HG02870 (cell line): Measurements from ENCODE around the gene PTPRN2.

Experiments used
- ATAC-seq: cut with Tn5 transposase; IDR thresholded peaks from one replicate; pipeline ENCODE4 v1.9.1; 2021; ENCODE audit warnings: mild to moderate bottlenecking, moderate library complexity; ENCODE audit not compliant: unreplicated experiment

Gene PTPRN2

DNA sequence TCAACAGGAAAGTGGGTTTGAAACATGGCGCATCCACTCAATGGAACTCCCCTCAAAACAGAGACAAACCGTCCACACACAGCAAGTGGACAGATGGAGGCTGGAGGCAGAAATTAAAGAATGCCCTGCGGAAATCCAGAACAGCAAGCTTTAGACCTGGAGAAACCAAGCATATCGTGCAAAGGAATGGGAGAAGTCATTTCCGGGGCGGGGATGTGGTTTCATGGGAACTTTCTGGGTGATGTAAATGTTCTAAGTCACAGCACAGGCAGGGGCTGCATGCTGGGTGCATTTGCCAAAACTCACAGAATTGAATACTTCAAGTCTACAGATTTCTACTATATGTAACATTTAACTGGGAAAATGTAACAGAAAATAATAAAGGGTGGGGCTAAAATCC is 213.0 kb downstream of the PTPRN2 start:
- ATAC-seq: no peak

DNA sequence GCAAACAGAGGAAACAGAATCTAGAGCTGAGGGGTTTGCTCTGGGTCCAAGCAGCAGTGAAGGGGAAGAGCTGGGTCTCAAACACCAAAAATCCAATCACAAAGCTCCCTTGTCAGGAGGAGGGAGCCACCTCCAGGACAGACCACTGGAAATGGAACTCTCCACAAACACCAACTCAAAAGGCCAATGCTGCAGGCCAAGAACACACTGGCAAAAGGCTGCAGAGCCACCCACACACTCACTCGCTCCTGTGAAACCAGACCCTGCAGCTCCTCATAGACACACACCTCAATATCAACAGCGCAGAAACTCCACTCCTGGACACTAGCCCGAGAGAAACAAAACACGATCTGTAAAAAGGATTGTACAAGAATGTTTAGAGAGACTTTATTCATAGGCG is 213.5 kb downstream of the PTPRN2 start:
- no peak for ATAC-seq

- ATAC-seq: no peak
Measured at GRCh38 chr7:158373476-158374133, 214.0 kb downstream of the PTPRN2 start.

DNA sequence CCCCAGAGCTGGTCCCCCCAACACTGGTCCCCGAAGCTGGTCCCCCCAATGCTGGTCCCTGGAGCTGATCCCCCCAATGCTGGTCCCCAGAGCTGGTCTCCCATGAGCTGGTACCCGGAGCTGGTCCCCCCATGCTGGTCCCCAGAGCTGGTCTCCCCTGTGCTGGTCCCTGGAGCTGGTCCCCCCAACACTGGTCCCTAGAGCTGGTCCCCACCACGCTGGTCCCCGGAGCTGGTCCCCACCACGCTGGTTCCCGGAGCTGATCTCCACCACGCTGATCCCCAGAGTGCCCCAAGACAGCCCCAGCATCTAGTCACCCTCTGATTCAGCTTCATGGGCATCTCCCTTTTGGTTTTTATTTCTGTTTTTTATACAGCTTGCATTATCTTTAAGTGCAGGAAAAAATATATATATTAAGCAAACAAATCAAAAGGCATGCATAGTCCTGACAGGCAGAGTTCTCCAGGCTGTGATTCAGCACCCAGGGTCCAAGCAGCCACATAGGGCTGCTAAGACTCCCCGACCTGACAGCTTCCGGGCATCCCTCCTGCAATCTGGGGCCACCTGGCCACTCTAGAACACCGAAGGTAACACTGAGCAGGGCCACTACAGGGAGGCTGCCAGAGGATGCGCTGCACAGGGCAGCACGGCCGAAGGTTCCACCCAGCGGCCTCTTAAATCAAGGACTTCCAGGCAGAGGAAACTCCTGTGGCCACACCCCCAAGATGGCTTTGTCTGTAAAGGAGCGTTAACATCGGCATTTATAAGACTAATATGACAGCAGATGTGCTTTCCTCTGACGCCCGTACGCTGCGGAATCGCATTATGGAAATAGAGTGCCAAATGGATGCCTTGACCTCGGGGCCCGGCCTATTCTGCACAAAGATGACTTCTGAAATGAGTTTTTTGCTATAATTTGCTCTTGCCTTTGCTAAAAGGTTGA is 215.0 kb downstream of the PTPRN2 start:
- ATAC-seq: no peak

DNA sequence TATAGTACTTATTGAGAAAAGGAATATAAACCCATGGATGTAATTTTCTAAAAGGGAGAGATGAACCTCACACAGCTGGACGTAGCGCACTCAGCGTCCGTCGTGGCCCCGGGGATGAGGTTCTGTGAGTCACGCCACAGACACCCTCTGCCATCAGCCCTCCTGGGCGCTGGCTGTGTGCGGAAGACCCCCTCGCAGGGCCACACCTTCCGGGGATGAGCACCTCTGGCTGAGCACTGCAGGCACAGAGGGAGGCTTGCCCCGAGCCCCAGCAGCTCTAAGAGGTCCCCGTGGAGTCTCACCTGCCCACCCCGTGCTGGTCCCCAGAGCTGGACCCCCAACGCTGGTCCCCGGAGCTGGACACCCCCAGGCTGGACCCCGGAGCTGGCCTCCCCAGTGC is 215.8 kb downstream of the PTPRN2 start:
- no peak for ATAC-seq

DNA sequence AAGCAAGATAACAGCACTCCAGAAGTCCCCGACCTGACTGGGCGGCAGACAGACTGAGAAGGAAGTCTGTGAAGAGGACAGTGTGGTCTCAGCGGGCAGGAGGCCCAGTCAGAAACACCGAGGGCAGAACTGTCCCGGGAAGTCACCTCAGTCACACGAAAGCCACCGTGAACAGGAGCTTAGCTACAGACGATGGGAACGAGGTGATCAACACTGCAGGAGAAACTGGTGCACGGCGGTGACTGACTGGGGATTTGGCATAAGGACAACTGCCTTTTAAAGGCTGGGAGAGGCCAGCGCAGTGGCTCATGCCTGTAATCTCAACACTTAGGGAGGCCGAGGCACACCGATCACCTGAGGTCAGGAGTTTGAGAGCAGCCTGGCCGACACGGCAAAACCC is 217.8 kb downstream of the PTPRN2 start:
- no peak for ATAC-seq

DNA sequence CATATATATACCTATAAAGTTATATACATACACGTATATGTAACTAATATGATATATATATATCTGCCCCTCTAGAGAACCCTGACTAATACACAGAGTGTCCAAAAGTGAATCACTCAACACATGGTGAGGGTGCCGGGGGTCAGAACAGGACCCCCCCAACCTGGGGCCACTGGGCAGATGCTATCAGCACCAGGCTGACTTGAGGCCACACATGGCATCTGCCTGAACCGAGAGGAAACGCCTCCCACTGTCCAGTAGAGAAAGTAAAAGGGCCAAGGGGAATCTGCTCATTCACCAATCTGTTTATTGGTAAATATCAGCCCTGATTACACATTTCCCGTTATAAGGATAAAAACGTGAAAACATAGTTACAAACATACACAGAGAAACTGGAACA is 218.3 kb downstream of the PTPRN2 start:
- ATAC-seq: no peak

GRCh38 chr7:158368449-158368848 is 219.2 kb downstream of the PTPRN2 start:
- no peak for ATAC-seq

- no peak for ATAC-seq
Measured at GRCh38 chr7:158367634-158367982, 220.0 kb downstream of the PTPRN2 start.

GRCh38 chr7:158366916-158367633 is 220.5 kb downstream of the PTPRN2 start:
- no peak for ATAC-seq

DNA sequence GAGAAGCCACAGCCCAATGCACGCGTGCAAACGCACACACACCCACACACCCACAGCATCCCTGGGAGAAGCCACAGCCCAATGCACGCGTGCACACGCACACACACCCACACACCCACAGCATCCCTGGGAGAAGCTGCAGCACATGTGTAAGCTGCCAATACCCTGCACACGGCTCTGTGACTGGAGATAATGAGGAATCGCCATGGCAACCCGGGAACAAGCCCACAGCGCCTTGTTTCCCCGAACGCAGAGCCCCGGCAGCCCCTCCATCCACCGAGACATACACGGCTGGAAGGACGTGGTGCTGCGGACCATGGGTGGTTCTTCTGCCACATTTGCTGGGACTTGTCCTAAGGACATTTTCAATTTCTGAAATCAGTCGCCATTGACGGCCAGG is 221.3 kb downstream of the PTPRN2 start:
- ATAC-seq: no peak

GRCh38 chr7:158365267-158365666 is 222.4 kb downstream of the PTPRN2 start:
- no peak for ATAC-seq

DNA sequence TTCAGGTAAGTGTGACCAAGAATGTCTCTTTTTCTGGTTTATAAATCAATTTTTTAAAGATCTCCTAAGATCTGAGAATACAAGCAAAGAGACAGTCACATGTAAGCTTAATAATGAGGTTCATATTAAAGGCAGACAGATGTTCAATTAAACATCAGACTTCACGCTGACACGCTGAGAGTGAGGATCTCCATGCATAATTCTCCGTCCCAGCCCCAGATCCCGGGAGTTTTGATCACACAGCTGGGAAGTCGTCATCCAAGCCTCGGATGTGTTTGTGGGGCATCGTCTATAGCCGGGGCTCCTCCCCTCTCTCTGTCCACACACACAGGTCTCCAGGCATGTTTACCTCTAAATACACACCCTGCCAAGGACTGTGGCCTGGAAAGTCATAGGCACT is 223.2 kb downstream of the PTPRN2 start:
- no peak for ATAC-seq

DNA sequence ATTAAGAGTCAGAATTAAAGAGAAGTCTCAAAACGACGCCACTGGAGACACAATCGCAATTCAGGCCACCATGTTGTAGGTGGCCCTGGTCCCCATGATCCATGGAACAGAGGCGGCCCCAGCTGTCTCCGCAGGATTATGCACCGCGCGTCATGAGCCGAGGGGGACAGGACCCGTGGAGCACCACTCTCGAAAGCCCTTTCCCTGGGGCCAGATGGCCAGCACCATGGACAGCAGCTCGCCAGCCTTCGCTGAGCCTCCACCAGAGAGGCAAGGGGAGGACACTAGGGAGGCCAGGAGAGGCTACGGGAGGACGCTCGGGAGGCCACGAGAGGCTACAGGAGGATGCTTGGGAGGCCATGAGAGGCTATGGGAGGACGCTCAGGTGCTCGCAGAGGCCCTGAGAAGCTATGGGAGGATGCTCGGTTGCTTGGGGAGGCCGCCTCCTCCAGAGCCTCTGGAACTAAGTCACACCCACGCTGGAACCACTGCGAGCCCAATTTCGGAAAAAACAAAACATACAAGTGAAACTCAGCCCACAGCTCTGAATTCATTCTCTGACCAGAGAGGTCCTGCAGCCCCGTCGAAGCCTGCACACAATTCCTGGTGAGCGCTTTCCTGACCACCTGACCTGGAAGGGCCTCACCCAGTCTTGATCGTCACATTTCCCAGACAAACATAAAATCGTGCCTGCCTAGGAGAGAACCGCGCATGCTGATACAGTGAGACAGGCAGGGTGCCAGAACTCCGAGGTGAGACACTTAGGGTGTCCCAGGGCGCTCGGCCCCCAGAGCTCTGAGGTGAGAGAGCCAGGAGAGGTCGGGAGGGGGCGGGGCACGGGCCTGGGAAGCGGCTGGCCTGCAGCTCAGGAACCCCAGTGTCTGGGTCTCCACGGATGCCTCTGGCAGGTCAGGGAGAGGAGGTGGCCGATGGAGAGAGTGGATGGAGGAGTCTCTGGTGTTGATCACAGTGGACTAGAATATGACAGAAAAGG is 224.4 kb downstream of the PTPRN2 start:
- ATAC-seq: no peak

GRCh38 chr7:158362001-158362400 is 225.6 kb downstream of the PTPRN2 start:
- ATAC-seq: no peak

- no peak for ATAC-seq
Measured at GRCh38 chr7:158361326-158361946, 226.2 kb downstream of the PTPRN2 start.

GRCh38 chr7:158358926-158359645 is 228.5 kb downstream of the PTPRN2 start:
- no peak for ATAC-seq

- ATAC-seq: no peak
Measured at GRCh38 chr7:158357898-158358821, 229.5 kb downstream of the PTPRN2 start.
